Measurements from ENCODE around the gene GUK1. TPM values are rescaled to one million over a fixed set of nuclear protein-coding genes. Genes with fewer than 3 reads are reported as not detected.

Gene GUK1
- total and polyA plus RNA-seq, 2 experiments from 2014 or later = 324 to 554 TPM

- Histone ChIP-seq H3K9me3 (ENCODE audit: low read depth) (no peaks in the 10 kb centered on the region), H3K27ac (no peak overlapping the region; the same call in 1 of the 2 replicates), H3K36me3 (ENCODE audit: low read depth) (peaks cover 20% of the 10 kb centered on the region; the same call in 1 of the 2 replicates), H4K20me1 (ENCODE audit: insufficient read depth) (peaks cover 49% of the 10 kb centered on the region), H3K4me2 (ENCODE audit: unreplicated experiment) (no peak overlapping the region), H3K9me2 (ENCODE audit: insufficient read depth) (no peaks in the 10 kb centered on the region), H2AFZ (no peak overlapping the region), H3K4me1 (ENCODE audit: insufficient read depth) (peaks cover 16% of the 10 kb centered on the region), H3K27me3 (replicated peaks; ENCODE audit: insufficient read depth) (no peaks in the 10 kb centered on the region), H3F3A (ENCODE audit: insufficient read depth) (peaks cover 39% of the 10 kb centered on the region), H3K9ac (no peak overlapping the region), H3K79me2 (ENCODE audit: insufficient read depth) (peaks cover 100% of the 10 kb centered on the region), H3K4me3 (no peak overlapping the region)
- WGBS, 2 experiments (ENCODE audit: low coverage in 1 of 2, low lambda C conversion rate in 2 of 2, missing lambda C conversion rate in 2 of 2) = 95 to 96% methylated on average over 13 of the region's 13 CpGs
- no peak for TF ChIP-seq EZH2 (IDR thresholded peaks at IDR 0.05; ENCODE audit: insufficient read depth, poor library complexity, severe bottlenecking)
- TF ChIP-seq EZH2phosphoT487 (IDR thresholded peaks at IDR 0.05; ENCODE audit: insufficient read depth, low read depth) = no peak
- in situ Hi-C loops (cut with MboI) = no loop called here
- no peak for DNase-seq
Measured at GRCh38 chr1:228096416-228097332, 43.4 kb upstream of the GUK1 start.

- H3K79me2 ChIP-seq (ENCODE audit: insufficient read depth) = peaks cover 99% of the 10 kb centered on the region
- whole genome bisulfite sequencing, 2 experiments (ENCODE audit: low coverage in 1 of 2, low lambda C conversion rate in 2 of 2, missing lambda C conversion rate in 2 of 2) = 84 to 87% methylated on average over 32 to 34 of the region's 34 CpGs
- peaks cover 20% of the 10 kb centered on the region; the same call in 1 of the 2 replicates for H3K36me3 ChIP-seq (ENCODE audit: low read depth)
- no peak for DNase-seq
- in situ Hi-C loops (cut with MboI) = no loop called here
- no peak overlapping the region for H3K27ac ChIP-seq
- no peak for TF ChIP-seq EZH2phosphoT487 (IDR thresholded peaks at IDR 0.05; ENCODE audit: insufficient read depth, low read depth)
- no peak for TF ChIP-seq EZH2 (IDR thresholded peaks at IDR 0.05; ENCODE audit: insufficient read depth, poor library complexity, severe bottlenecking)
- H3K9ac ChIP-seq = no peak overlapping the region
- H3K27me3 ChIP-seq (replicated peaks; ENCODE audit: insufficient read depth) = no peaks in the 10 kb centered on the region
- H3F3A ChIP-seq (ENCODE audit: insufficient read depth) = peaks cover 33% of the 10 kb centered on the region
- no peaks in the 10 kb centered on the region for H3K9me3 ChIP-seq (ENCODE audit: low read depth)
- peaks cover 40% of the 10 kb centered on the region for H4K20me1 ChIP-seq (ENCODE audit: insufficient read depth)
- H3K4me2 ChIP-seq (ENCODE audit: unreplicated experiment) = no peak overlapping the region
- H3K9me2 ChIP-seq (ENCODE audit: insufficient read depth) = no peaks in the 10 kb centered on the region
- no peak overlapping the region for H3K4me3 ChIP-seq
- peaks cover 8% of the 10 kb centered on the region; the same call in 1 of the 2 replicates for H3K4me1 ChIP-seq (ENCODE audit: insufficient read depth)
- H2AFZ ChIP-seq = no peak overlapping the region
Measured at GRCh38 chr1:228097333-228098081, 42.6 kb upstream of the GUK1 start.

GRCh38 chr1:228098323-228098931, 41.7 kb upstream of the GUK1 start:
- no peak for TF ChIP-seq EZH2 (IDR thresholded peaks at IDR 0.05; ENCODE audit: insufficient read depth, poor library complexity, severe bottlenecking)
- TF ChIP-seq EZH2phosphoT487 (IDR thresholded peaks at IDR 0.05; ENCODE audit: insufficient read depth, low read depth) = no peak
- Histone ChIP-seq H3K79me2 (ENCODE audit: insufficient read depth) (peaks cover 90% of the 10 kb centered on the region), H3K9me2 (ENCODE audit: insufficient read depth) (no peaks in the 10 kb centered on the region), H3K27me3 (replicated peaks; ENCODE audit: insufficient read depth) (no peaks in the 10 kb centered on the region), H3K9me3 (ENCODE audit: low read depth) (no peaks in the 10 kb centered on the region), H3K36me3 (ENCODE audit: low read depth) (peaks cover 20% of the 10 kb centered on the region; the same call in 1 of the 2 replicates), H3F3A (ENCODE audit: insufficient read depth) (peaks cover 33% of the 10 kb centered on the region), H3K4me1 (ENCODE audit: insufficient read depth) (peaks cover 8% of the 10 kb centered on the region), H3K4me2 (ENCODE audit: unreplicated experiment) (no peak overlapping the region), H3K4me3 (no peak overlapping the region), H3K27ac (no peak overlapping the region; the same call in 1 of the 2 replicates), H4K20me1 (ENCODE audit: insufficient read depth) (peaks cover 35% of the 10 kb centered on the region), H2AFZ (no peak overlapping the region), H3K9ac (no peak overlapping the region)
- in situ Hi-C loops (cut with MboI) = no loop called here
- WGBS, 2 experiments (ENCODE audit: low coverage in 1 of 2, low lambda C conversion rate in 2 of 2, missing lambda C conversion rate in 2 of 2) = 84 to 89% methylated on average over 27 to 28 of the region's 28 CpGs
- DNase-seq = no peak

GRCh38 chr1:228099331-228099732, 40.7 kb upstream of the GUK1 start:
- H3K36me3 ChIP-seq (ENCODE audit: low read depth) = peaks cover 20% of the 10 kb centered on the region; the same call in 1 of the 2 replicates

More at GRCh38 chr1:228099331-228099732, 40.7 kb upstream of the GUK1 start:
- H3K79me2 ChIP-seq (ENCODE audit: insufficient read depth) = peaks cover 81% of the 10 kb centered on the region
- H3K27me3 ChIP-seq (replicated peaks; ENCODE audit: insufficient read depth) = no peaks in the 10 kb centered on the region
- in situ Hi-C loops (cut with MboI) = no loop called here
- no peak for DNase-seq
- no peak overlapping the region for H2AFZ ChIP-seq
- H3K9me3 ChIP-seq (ENCODE audit: low read depth) = no peaks in the 10 kb centered on the region
- H3K4me1 ChIP-seq (ENCODE audit: insufficient read depth) = peaks cover 17% of the 10 kb centered on the region
- H3K9ac ChIP-seq = no peak overlapping the region
- H3F3A ChIP-seq (ENCODE audit: insufficient read depth) = peaks cover 33% of the 10 kb centered on the region
- H4K20me1 ChIP-seq (ENCODE audit: insufficient read depth) = peaks cover 26% of the 10 kb centered on the region
- H3K9me2 ChIP-seq (ENCODE audit: insufficient read depth) = no peaks in the 10 kb centered on the region
- 62 to 69% methylated on average over 4 of the region's 4 CpGs for WGBS, 2 experiments (ENCODE audit: low coverage in 1 of 2, low lambda C conversion rate in 2 of 2, missing lambda C conversion rate in 2 of 2)
- no peak for TF ChIP-seq EZH2phosphoT487 (IDR thresholded peaks at IDR 0.05; ENCODE audit: insufficient read depth, low read depth)
- TF ChIP-seq EZH2 (IDR thresholded peaks at IDR 0.05; ENCODE audit: insufficient read depth, poor library complexity, severe bottlenecking) = no peak
- no peak overlapping the region for H3K27ac ChIP-seq
- H3K4me3 ChIP-seq = no peak overlapping the region
- H3K4me2 ChIP-seq (ENCODE audit: unreplicated experiment) = no peak overlapping the region

All from GM23248 (cell line).